Smooth muscle cell (in vitro differentiated cells): ENCODE measurements around the gene LMAN1. TPM values are rescaled to one million over a fixed set of nuclear protein-coding genes. Genes with fewer than 3 reads are reported as not detected.

Experiments used
- DNase-seq: peaks from one replicate; lab custom pipeline; 2025; ENCODE audit not compliant: unreplicated experiment; lab: John Stamatoyannopoulos, UW
- H2AFZ ChIP-seq: fragments of 200-600 bp; sonication (generic); 2 replicates; pipeline ENCODE4 v1.6.0; 2016; ENCODE audit warnings: antibody characterized with exemption, low read depth, mild to moderate bottlenecking
- H3F3A ChIP-seq: fragments of 200-600 bp; sonication (generic); 2 replicates; pipeline ENCODE4 v1.6.0; 2017; ENCODE audit warnings: antibody characterized with exemption, low read depth
- H3K27ac ChIP-seq: fragments of 200-600 bp; sonication (generic); 2 replicates; pipeline ENCODE4 v1.5.1; 2016; ENCODE audit warnings: low read depth, mild to moderate bottlenecking
- H3K27me3 ChIP-seq: fragments of 200-600 bp; sonication (generic); 2 replicates; pipeline ENCODE4 v1.6.1; 2016; ENCODE audit warnings: low read depth, mild to moderate bottlenecking
- H3K36me3 ChIP-seq: fragments of 200-600 bp; sonication (generic); 2 replicates; pipeline ENCODE4 v1.5.1; 2016; ENCODE audit warnings: low read depth
- H3K4me1 ChIP-seq: fragments of 200-600 bp; sonication (generic); 2 replicates; pipeline ENCODE4 v1.5.1; 2016; ENCODE audit warnings: low read depth
- H3K4me2 ChIP-seq: fragments of 200-600 bp; sonication (generic); 2 replicates; pipeline ENCODE4 v1.6.0; 2016; ENCODE audit warnings: mild to moderate bottlenecking
- H3K4me3 ChIP-seq: fragments of 200-600 bp; sonication (generic); 2 replicates; pipeline ENCODE4 v1.5.1; 2016; ENCODE audit warnings: mild to moderate bottlenecking
- H3K79me2 ChIP-seq: fragments of 200-600 bp; sonication (generic); 2 replicates; pipeline ENCODE4 v1.6.0; 2016; ENCODE audit warnings: low read depth, mild to moderate bottlenecking
- H3K9ac ChIP-seq: fragments of 200-600 bp; sonication (generic); 2 replicates; pipeline ENCODE4 v1.6.0; 2016; ENCODE audit warnings: low read depth
- H3K9me3 ChIP-seq: fragments of 200-600 bp; sonication (generic); replicated peaks from 2 replicates; pipeline ENCODE4 v1.5.1; 2016; ENCODE audit warnings: low read depth
- H4K20me1 ChIP-seq: fragments of 200-600 bp; sonication (generic); 2 replicates; pipeline ENCODE4 v1.6.0; 2016; ENCODE audit warnings: low read depth
- whole genome bisulfite sequencing: methylation state at CpG from one replicate; pipeline ENCODE4 v1.1.7; 2016; ENCODE audit warnings: low lambda C conversion rate; 5-methylcytosine and 5-hydroxymethylcytosine counted together
- polyA plus RNA-seq: library from polyadenylated mRNA; unstranded; fragments of >200 nt; fragmentation: Nextera tagmentation; extraction: Ambion mirVana; gene quantifications from 2 replicates; pipeline ENCODE4 v1.2.1, GENCODE V29; 2016
- total RNA-seq: library from RNA; depleted of rRNA; stranded (reverse); fragments of >200 nt; gene quantifications from 2 replicates; pipeline ENCODE4 v1.2.3, GENCODE V29; 2014
- TF ChIP-seq, protein P1 (sequence below): fragments of 200-600 bp; sonication (generic); IDR thresholded peaks from 2 replicates; pipeline ENCODE4 v1.5.1; 2017; ENCODE audit warnings: borderline replicate concordance, mild to moderate bottlenecking, antibody characterized with exemption; ENCODE audit not compliant: insufficient read depth, poor library complexity, severe bottlenecking

Gene LMAN1
- total and polyA plus RNA-seq, 2 experiments from 2014 or later = 120 to 206 TPM

- Histone ChIP-seq H3K79me2 (no peaks in the 10 kb centered on the region), H3K36me3 (no peaks in the 10 kb centered on the region), H3K9ac (no peak overlapping the region), H3K9me3 (no peaks in the 10 kb centered on the region), H3F3A (no peaks in the 10 kb centered on the region), H3K4me2 (no peak overlapping the region), H4K20me1 (no peaks in the 10 kb centered on the region), H2AFZ (no peak overlapping the region), H3K27me3 (no peaks in the 10 kb centered on the region), H3K27ac (no peak overlapping the region), H3K4me3 (no peak overlapping the region), H3K4me1 (peaks cover 22% of the 10 kb centered on the region)
- 67% methylated on average over 3 of the region's 3 CpGs for WGBS
- TF ChIP-seq, protein P1, sequence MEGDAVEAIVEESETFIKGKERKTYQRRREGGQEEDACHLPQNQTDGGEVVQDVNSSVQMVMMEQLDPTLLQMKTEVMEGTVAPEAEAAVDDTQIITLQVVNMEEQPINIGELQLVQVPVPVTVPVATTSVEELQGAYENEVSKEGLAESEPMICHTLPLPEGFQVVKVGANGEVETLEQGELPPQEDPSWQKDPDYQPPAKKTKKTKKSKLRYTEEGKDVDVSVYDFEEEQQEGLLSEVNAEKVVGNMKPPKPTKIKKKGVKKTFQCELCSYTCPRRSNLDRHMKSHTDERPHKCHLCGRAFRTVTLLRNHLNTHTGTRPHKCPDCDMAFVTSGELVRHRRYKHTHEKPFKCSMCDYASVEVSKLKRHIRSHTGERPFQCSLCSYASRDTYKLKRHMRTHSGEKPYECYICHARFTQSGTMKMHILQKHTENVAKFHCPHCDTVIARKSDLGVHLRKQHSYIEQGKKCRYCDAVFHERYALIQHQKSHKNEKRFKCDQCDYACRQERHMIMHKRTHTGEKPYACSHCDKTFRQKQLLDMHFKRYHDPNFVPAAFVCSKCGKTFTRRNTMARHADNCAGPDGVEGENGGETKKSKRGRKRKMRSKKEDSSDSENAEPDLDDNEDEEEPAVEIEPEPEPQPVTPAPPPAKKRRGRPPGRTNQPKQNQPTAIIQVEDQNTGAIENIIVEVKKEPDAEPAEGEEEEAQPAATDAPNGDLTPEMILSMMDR = no peak
- DNase-seq = no peak
Measured at GRCh38 chr18:59279193-59279592, 79.9 kb downstream of the LMAN1 start.

- Histone ChIP-seq H4K20me1 (no peaks in the 10 kb centered on the region), H3K9me3 (no peaks in the 10 kb centered on the region), H3K9ac (no peak overlapping the region), H2AFZ (no peak overlapping the region), H3K36me3 (no peaks in the 10 kb centered on the region), H3K4me1 (peaks cover 26% of the 10 kb centered on the region), H3K27me3 (no peaks in the 10 kb centered on the region), H3K4me2 (no peak overlapping the region), H3F3A (no peaks in the 10 kb centered on the region), H3K79me2 (no peaks in the 10 kb centered on the region), H3K27ac (no peak overlapping the region), H3K4me3 (no peak overlapping the region)
- TF ChIP-seq, protein P1 = no peak
- DNase-seq = no peak
- WGBS = 63% methylated on average over 5 of the region's 5 CpGs
Measured at GRCh38 chr18:59278793-59279192, 80.3 kb downstream of the LMAN1 start.

Other genes with a start within 250 kb of the LMAN1 start
- gene SEC11C, start 219.4 kb downstream of the LMAN1 start, total RNA-seq = 22.9 and 23.4 TPM in 2 replicates
- gene SEC11C, start 219.4 kb downstream of the LMAN1 start, polyA plus RNA-seq = 37.5 and 55.3 TPM in 2 replicates
- gene GRP, start 139.1 kb downstream of the LMAN1 start, total RNA-seq = not detected in 2 replicates
- gene GRP, start 139.1 kb downstream of the LMAN1 start, polyA plus RNA-seq = 1.0 and 1.4 TPM in 2 replicates
- gene RAX, start 85.8 kb downstream of the LMAN1 start, total RNA-seq = not detected in 2 replicates
- gene RAX, start 85.8 kb downstream of the LMAN1 start, polyA plus RNA-seq = 0.21 TPM in 1 of 2 replicates, not detected in the other
- gene CPLX4, start 40.6 kb downstream of the LMAN1 start, total RNA-seq = not detected in 2 replicates
- gene CPLX4, start 40.6 kb downstream of the LMAN1 start, polyA plus RNA-seq = not detected in 2 replicates